Measurements from ENCODE around the gene SFMBT1. TPM values are rescaled to one million over a fixed set of nuclear protein-coding genes. Genes with fewer than 3 reads are reported as not detected.

SFMBT1 gene
- total RNA-seq, 1 donor from 2014 or later = 5.8 TPM

DNA sequence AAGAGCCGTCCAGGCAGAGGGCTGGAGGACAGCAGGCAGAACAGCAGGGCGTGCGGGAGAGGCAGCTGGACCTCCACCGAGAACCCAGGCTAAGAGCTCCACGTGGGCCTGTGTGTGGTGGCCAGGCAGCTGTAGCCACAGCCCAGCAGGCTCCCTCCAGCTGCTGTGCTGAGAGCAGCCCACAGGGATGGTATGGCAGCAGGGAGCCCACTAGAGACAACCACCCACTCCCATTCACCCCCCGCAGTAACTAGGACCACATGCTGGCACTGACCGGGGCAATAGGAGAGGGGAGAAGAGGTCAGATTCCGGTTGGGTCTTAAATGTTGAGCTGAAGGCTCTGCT is 185.5 kb downstream of the SFMBT1 start:
- Mint-ChIP-seq H3K27ac (ENCODE audit: unreplicated experiment) (no peak overlapping the region), H3K9me3 (ENCODE audit: unreplicated experiment) (no peaks in the 10 kb centered on the region), H3K36me3 (ENCODE audit: low read depth, unreplicated experiment) (peaks cover 11% of the 10 kb centered on the region), H3K4me1 (ENCODE audit: unreplicated experiment) (peaks cover 10% of the 10 kb centered on the region), H3K27me3 (ENCODE audit: unreplicated experiment) (peaks cover 2% of the 10 kb centered on the region), H3K4me3 (ENCODE audit: unreplicated experiment) (no peak overlapping the region)
- TF ChIP-seq, protein P1, sequence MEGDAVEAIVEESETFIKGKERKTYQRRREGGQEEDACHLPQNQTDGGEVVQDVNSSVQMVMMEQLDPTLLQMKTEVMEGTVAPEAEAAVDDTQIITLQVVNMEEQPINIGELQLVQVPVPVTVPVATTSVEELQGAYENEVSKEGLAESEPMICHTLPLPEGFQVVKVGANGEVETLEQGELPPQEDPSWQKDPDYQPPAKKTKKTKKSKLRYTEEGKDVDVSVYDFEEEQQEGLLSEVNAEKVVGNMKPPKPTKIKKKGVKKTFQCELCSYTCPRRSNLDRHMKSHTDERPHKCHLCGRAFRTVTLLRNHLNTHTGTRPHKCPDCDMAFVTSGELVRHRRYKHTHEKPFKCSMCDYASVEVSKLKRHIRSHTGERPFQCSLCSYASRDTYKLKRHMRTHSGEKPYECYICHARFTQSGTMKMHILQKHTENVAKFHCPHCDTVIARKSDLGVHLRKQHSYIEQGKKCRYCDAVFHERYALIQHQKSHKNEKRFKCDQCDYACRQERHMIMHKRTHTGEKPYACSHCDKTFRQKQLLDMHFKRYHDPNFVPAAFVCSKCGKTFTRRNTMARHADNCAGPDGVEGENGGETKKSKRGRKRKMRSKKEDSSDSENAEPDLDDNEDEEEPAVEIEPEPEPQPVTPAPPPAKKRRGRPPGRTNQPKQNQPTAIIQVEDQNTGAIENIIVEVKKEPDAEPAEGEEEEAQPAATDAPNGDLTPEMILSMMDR (IDR thresholded peaks at IDR 0.05; ENCODE audit: unreplicated experiment) = no peak
- no peak for DNase-seq (ENCODE audit: low spot score)

DNA sequence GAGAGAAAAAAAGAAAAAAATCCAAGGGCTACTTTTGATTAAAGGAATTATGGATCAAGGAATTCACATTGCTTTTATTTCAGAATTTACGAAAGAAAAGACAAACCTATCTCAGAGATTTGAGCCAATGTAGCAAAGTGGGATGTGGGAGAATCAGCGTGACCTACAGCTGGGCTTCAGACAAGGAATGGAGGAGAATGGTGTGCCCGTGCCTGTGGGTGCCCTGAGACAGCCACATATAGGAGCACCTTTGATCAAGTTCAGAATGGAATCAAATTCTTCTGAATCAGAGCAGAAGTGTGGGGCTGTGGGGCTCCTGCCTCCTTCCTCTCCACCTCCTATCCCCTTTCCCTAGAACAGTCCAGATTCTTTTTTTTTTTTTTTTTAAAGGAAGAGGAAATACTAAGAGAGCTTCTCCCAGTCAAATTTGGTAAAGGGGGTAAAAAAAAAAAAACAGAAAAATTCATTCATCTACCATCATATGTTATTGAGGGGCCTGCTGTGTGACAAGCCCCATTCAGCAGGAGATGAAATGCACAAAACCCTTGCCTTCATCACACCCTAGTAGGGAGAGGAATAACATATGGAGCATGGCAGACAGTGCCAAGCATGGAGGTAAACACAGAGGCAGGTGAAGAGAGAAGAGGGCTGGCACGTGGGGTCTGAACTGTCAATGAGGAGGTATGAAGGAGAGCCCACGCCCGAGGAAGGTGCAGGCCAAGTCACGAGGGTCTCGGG is 186.0 kb downstream of the SFMBT1 start:
- no peak for DNase-seq (ENCODE audit: low spot score)
- TF ChIP-seq, protein P1 (IDR thresholded peaks at IDR 0.05; ENCODE audit: unreplicated experiment) = no peak
- Mint-ChIP-seq H3K27me3 (ENCODE audit: unreplicated experiment) (peaks cover 2% of the 10 kb centered on the region), H3K4me3 (ENCODE audit: unreplicated experiment) (no peak overlapping the region), H3K9me3 (ENCODE audit: unreplicated experiment) (no peaks in the 10 kb centered on the region), H3K4me1 (ENCODE audit: unreplicated experiment) (peaks cover 10% of the 10 kb centered on the region), H3K36me3 (ENCODE audit: low read depth, unreplicated experiment) (peaks cover 8% of the 10 kb centered on the region), H3K27ac (ENCODE audit: unreplicated experiment) (no peak overlapping the region)

DNA sequence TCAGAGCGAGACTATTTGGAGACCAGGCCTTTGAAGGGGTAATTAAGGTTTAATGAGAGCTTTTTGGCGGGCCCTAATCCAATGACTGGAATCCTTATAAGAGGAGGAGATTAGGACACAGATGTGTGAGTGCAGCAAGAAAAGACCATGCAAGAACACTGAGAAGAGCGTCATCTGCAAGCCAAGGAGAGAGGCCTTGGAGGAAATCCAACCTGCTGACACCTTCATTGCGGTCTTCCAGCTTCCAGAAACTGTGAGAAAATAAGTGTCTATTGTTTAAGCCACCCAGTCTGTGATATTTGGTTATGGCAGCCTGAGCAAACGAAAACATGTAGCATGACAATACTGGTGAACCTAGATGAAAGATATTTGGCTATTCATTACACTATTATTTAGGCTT is 188.0 kb downstream of the SFMBT1 start:
- H3K4me1 Mint-ChIP-seq (ENCODE audit: unreplicated experiment) = peaks cover 10% of the 10 kb centered on the region
- peaks cover 4% of the 10 kb centered on the region for H3K36me3 Mint-ChIP-seq (ENCODE audit: low read depth, unreplicated experiment)
- no peak overlapping the region for H3K27ac Mint-ChIP-seq (ENCODE audit: unreplicated experiment)
- peaks cover 2% of the 10 kb centered on the region for H3K27me3 Mint-ChIP-seq (ENCODE audit: unreplicated experiment)
- DNase-seq (ENCODE audit: low spot score) = no peak
- no peaks in the 10 kb centered on the region for H3K9me3 Mint-ChIP-seq (ENCODE audit: unreplicated experiment)
- peak overlapping the region; percentile 29 for H3K4me3 Mint-ChIP-seq (ENCODE audit: unreplicated experiment)
- TF ChIP-seq, protein P1 (IDR thresholded peaks at IDR 0.05; ENCODE audit: unreplicated experiment) = no peak

- TF ChIP-seq, protein P1 (IDR thresholded peaks at IDR 0.05; ENCODE audit: unreplicated experiment) = no peak
- peaks cover 2% of the 10 kb centered on the region for H3K27me3 Mint-ChIP-seq (ENCODE audit: unreplicated experiment)
Measured at GRCh38 chr3:52857133-52857532, 188.7 kb downstream of the SFMBT1 start.

DNA sequence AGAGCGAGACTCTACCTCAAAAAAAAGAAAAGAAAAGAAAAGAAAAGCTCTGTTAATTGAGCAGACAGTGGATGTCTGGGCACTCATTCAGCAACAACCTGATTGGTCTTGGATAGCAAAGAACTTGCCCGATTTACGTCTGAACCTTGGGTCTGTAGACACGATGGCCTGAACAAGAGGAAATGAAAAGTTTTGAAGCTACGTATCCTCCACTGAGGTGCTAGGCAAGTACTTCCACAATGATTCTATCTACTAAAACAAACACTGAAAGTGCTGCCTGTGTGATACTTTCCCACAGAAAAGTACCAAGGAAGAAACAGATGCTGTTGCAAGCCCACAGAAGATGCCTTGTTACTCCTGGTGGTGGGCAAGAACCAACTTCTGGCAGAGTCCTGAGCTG is 189.2 kb downstream of the SFMBT1 start:
- Mint-ChIP-seq H3K27me3 (ENCODE audit: unreplicated experiment) (peaks cover 2% of the 10 kb centered on the region), H3K27ac (ENCODE audit: unreplicated experiment) (no peak overlapping the region), H3K36me3 (ENCODE audit: low read depth, unreplicated experiment) (peaks cover 10% of the 10 kb centered on the region), H3K4me1 (ENCODE audit: unreplicated experiment) (peaks cover 10% of the 10 kb centered on the region), H3K4me3 (ENCODE audit: unreplicated experiment) (no peak overlapping the region), H3K9me3 (ENCODE audit: unreplicated experiment) (no peaks in the 10 kb centered on the region)
- TF ChIP-seq, protein P1 (IDR thresholded peaks at IDR 0.05; ENCODE audit: unreplicated experiment) = no peak
- DNase-seq (ENCODE audit: low spot score) = no peak

More at GRCh38 chr3:52857133-52857532, 188.7 kb downstream of the SFMBT1 start:
- H3K36me3 Mint-ChIP-seq (ENCODE audit: low read depth, unreplicated experiment) = peaks cover 6% of the 10 kb centered on the region
- peaks cover 10% of the 10 kb centered on the region for H3K4me1 Mint-ChIP-seq (ENCODE audit: unreplicated experiment)
- H3K27ac Mint-ChIP-seq (ENCODE audit: unreplicated experiment) = no peak overlapping the region
- no peak for DNase-seq (ENCODE audit: low spot score)
- no peaks in the 10 kb centered on the region for H3K9me3 Mint-ChIP-seq (ENCODE audit: unreplicated experiment)
- H3K4me3 Mint-ChIP-seq (ENCODE audit: unreplicated experiment) = no peak overlapping the region

Measured in endothelial cell (in vitro differentiated cells).